HepG2 (cell line): ENCODE results near the gene LACTBL1. TPM values are rescaled to one million over a fixed set of nuclear protein-coding genes. Genes with fewer than 3 reads are reported as not detected.

Source experiments
- ATAC-seq: fragments of 200-7000 bp; cut with Tn5 transposase; 3 replicates; pipeline ENCODE4 v1.9.1; 2020; ENCODE audit warnings: mild to moderate bottlenecking, moderate library complexity
- BruUV-seq: library from RNA; stranded (reverse); fragments of 400-500 nt; replicated peaks from 2 replicates; lab custom pipeline; 2021; lab: Mats Ljungman, UMichigan
- CTCF ChIA-PET: fragments of 300-600 bp; formaldehyde crosslinking; extraction: SDS; loops from one replicate; lab custom pipeline; 2021; ENCODE audit warnings: low total read pairs, inconsistent platforms, low intra/inter-chr PET ratio; lab: Yijun Ruan, JAX
- POLR2A ChIA-PET: fragments of 350-600 bp; sonication (Branson Sonifier 250); formaldehyde crosslinking; loops from one replicate; lab custom pipeline; 2020; ENCODE audit warnings: antibody characterized with exemption, inconsistent platforms; lab: Yijun Ruan, JAX
- DNase-seq: peaks from one replicate; pipeline ENCODE4 v3.0.0-alpha.2; 2015; ENCODE audit warnings: low spot score
- FAIRE-seq: peaks from 3 replicates; lab custom pipeline; 2011; peaks lifted over from hg19 to GRCh38; lab: Jason Lieb, UNC
- H2AFZ ChIP-seq: one replicate; pipeline ENCODE4 v1.6.1; 2011; ENCODE audit warnings: low read length, inconsistent platforms
- H3K27ac ChIP-seq: fragments of 300-600 bp; 3 replicates; pipeline ENCODE4 v1.8.0; 2011; ENCODE audit warnings: mixed run types, mild to moderate bottlenecking, mixed read lengths, low read length, inconsistent platforms; ENCODE audit not compliant: insufficient read depth; ENCODE audit errors: extremely low read length
- H3K27me3 ChIP-seq, 2 experiments: fragments of 200-600 bp in 1 of 2; 2 replicates in 1 of 2; 3 replicates in 1 of 2; pipeline versions ENCODE4 v1.6.0 to v1.8.0; 2011; ENCODE audit warnings: low read length in 2 of 2, mild to moderate bottlenecking in 2 of 2, moderate library complexity in 2 of 2, inconsistent platforms in 1 of 2; ENCODE audit not compliant: insufficient read depth in 2 of 2, control insufficient read depth in 1 of 2
- H3K36me3 ChIP-seq, 2 experiments: fragments of 200-600 bp in 1 of 2; replicated peaks in 1 of 2; 2 replicates in 1 of 2; 3 replicates in 1 of 2; pipeline versions ENCODE4 v1.5.1 to v1.8.0; 2011; ENCODE audit warnings: low read length in 2 of 2, inconsistent platforms in 1 of 2; ENCODE audit not compliant: insufficient read depth in 2 of 2, control insufficient read depth in 1 of 2
- H3K4me1 ChIP-seq: 2 replicates; pipeline ENCODE4 v1.5.1; 2012; ENCODE audit warnings: low read length, inconsistent platforms; ENCODE audit not compliant: insufficient read depth
- H3K4me2 ChIP-seq: 2 replicates; pipeline ENCODE4 v1.6.0; 2011; ENCODE audit warnings: low read depth, low read length, inconsistent platforms
- H3K4me3 ChIP-seq, 3 experiments: fragments of 200-600 bp in 1 of 3; sonication (generic), shearing (Covaris generic) in 1 of 3; replicated peaks in 1 of 3; 2 replicates each; pipeline ENCODE4 v1.5.1; 2011 to 2016; ENCODE audit warnings: low read length in 3 of 3, inconsistent platforms in 2 of 3, low read depth in 2 of 3, mild to moderate bottlenecking in 2 of 3, control low read depth in 1 of 3, mixed read lengths in 1 of 3; ENCODE audit not compliant: insufficient read depth in 1 of 3
- H3K79me2 ChIP-seq: one replicate; pipeline ENCODE4 v1.6.1; 2011; ENCODE audit warnings: low read length, inconsistent platforms; ENCODE audit not compliant: insufficient read depth
- H3K9ac ChIP-seq: 2 replicates; pipeline ENCODE4 v1.6.0; 2011; ENCODE audit warnings: mild to moderate bottlenecking, low read depth, low read length, inconsistent platforms; ENCODE audit not compliant: insufficient read depth
- H3K9me3 ChIP-seq: 2 replicates; pipeline ENCODE4 v1.5.1; 2012; ENCODE audit warnings: mild to moderate bottlenecking, low read length
- H4K20me1 ChIP-seq: 2 replicates; pipeline ENCODE4 v1.6.0; 2011; ENCODE audit warnings: inconsistent platforms, mild to moderate bottlenecking, low read length, moderate library complexity; ENCODE audit not compliant: insufficient read depth
- HMG20A ChIP-seq: IDR thresholded peaks from 2 replicates; pipeline ENCODE4 v1.6.1; 2016; ENCODE audit warnings: borderline replicate concordance
- MLXIP ChIP-seq: sonication (generic); formaldehyde crosslinking; IDR thresholded peaks from 2 replicates; pipeline ENCODE4 v1.9.0; 2021; ENCODE audit warnings: missing genetic modification reagents, borderline replicate concordance
- YY1 ChIP-seq: IDR thresholded peaks from 2 replicates; pipeline ENCODE4 v1.6.1; 2011; ENCODE audit warnings: low read length, low read depth, moderate library complexity, mild to moderate bottlenecking; ENCODE audit not compliant: insufficient read depth, insufficient replicate concordance
- WGBS: methylation state at CpG from one replicate; pipeline ENCODE4 v1.1.6; 2017; ENCODE audit warnings: low lambda C conversion rate; 5-methylcytosine and 5-hydroxymethylcytosine counted together
- in situ Hi-C: cut with HindIII; loops from 2 replicates; pipeline ENCODE4 v1.10.0; 2017; ENCODE audit warnings: low pct_unique_long_range_greater_than_20kb; ENCODE audit not compliant: extremely low pct_ligation_motif_present
- intact Hi-C: fragments of 100-400 bp; cut with micrococcal nuclease; formaldehyde crosslinking; loops from one replicate; pipeline ENCODE4 v1.10.0; 2022; ENCODE audit not compliant: unreplicated experiment
- polyA plus RNA-seq, 8 experiments: library from polyadenylated mRNA; depleted of rRNA in 3 of 8; stranded (reverse) in 7 of 8; unstranded in 1 of 8; fragments of >200 nt; fragmentation: Illumina TruSeq in 4 of 8; extraction: Trizol in 4 of 8; gene quantifications; 2 replicates each; pipeline versions ENCODE4 v1.2.1 to v1.2.3, GENCODE V29; 2011 to 2016; ENCODE audit warnings: low read depth in 4 of 8, missing spikeins in 1 of 8, mixed read lengths in 1 of 8; ENCODE audit not compliant: insufficient read depth in 1 of 8
- total RNA-seq, 5 experiments: library from RNA; depleted of rRNA; stranded (reverse); fragments of >200 nt; fragmentation: Illumina TruSeq; extraction: Trizol; gene quantifications; 2 replicates each; pipeline ENCODE4 v1.2.3, GENCODE V29; 2016; ENCODE audit warnings: low read depth in 1 of 5

The LACTBL1 gene
- total and polyA plus RNA-seq, 2 of the 13 experiments (the other 11 are each of a cell fraction or from before 2014, with no cell fraction given) = 0.12 to 1.3 TPM

GRCh38 chr1:22941257-22941656 is 31.4 kb downstream of the LACTBL1 start:
- CTCF ChIA-PET = no interaction called here
- Histone ChIP-seq H3K79me2 (no peaks in the 10 kb centered on the region), H2AFZ (no peak overlapping the region), H3K4me2 (no peak overlapping the region), H4K20me1 (no peaks in the 10 kb centered on the region), H3K9me3 (peaks cover 9% of the 10 kb centered on the region; the same call in 1 of the 2 replicates), H3K4me1 (peaks cover 6% of the 10 kb centered on the region), H3K27me3 (peaks cover 0 to 1% of the 10 kb centered on the region in 2 experiments; a peak in 1 of 5 replicates), H3K27ac (no peak overlapping the region), H3K36me3 (no peaks in the 10 kb centered on the region), H3K4me3 (no peak overlapping the region)
- intact Hi-C loops (no loop called here), in situ Hi-C loops (no loop called here)
- no peak for ATAC-seq
- WGBS = 21% methylated on average over 2 of the region's 2 CpGs
- no peak for TF ChIP-seq YY1
- TF ChIP-seq HMG20A (CRISPR knock-in tag) = no peak
- TF ChIP-seq, all 625 proteins: peak for 0
- DNase-seq (no peak), FAIRE-seq (no peak)
- no peak overlapping the region for H3K9ac ChIP-seq
- POLR2A ChIA-PET = no interaction called here
- BruUV-seq = no TSS peak

GRCh38 chr1:22936681-22937080 is 36.0 kb downstream of the LACTBL1 start:
- no peaks in the 10 kb centered on the region for H3K36me3 ChIP-seq
- H3K4me2 ChIP-seq = no peak overlapping the region
- no peak for TF ChIP-seq MLXIP (CRISPR knock-in tag)
- ChIA-PET POLR2A (no interaction called here), CTCF (no interaction called here)
- no peaks in the 10 kb centered on the region for H4K20me1 ChIP-seq
- no peak overlapping the region for H3K9ac ChIP-seq
- H3K4me3 ChIP-seq = no peak overlapping the region
- no peak overlapping the region for H2AFZ ChIP-seq
- FAIRE-seq (no peak), ATAC-seq (no peak), DNase-seq (no peak)
- H3K27ac ChIP-seq = no peak overlapping the region
- BruUV-seq = no TSS peak
- no peaks in the 10 kb centered on the region for H3K79me2 ChIP-seq
- peaks cover 6% of the 10 kb centered on the region; the same call in 1 of the 2 replicates for H3K9me3 ChIP-seq
- H3K4me1 ChIP-seq = peaks cover 10% of the 10 kb centered on the region
- in situ Hi-C loops (no loop called here), intact Hi-C loops (no loop called here)
- H3K27me3 ChIP-seq = no peaks in the 10 kb centered on the region
- 0% methylated on average over 2 of the region's 2 CpGs for WGBS
